Measurements from ENCODE around the gene VILL.
"Not testable (repeated sequence)": the region's sequence is repeated elsewhere in the genome, so short reads cannot be mapped to it uniquely, and the experiment has no call there.

Gene VILL

GRCh38 chr3:37963635-37964034 is 27.0 kb upstream of the VILL start:
- DNase-seq, result no peak
- no peak for ATAC-seq

- ATAC-seq (no peak), DNase-seq (no peak)
Measured at GRCh38 chr3:37964146-37964545, 26.4 kb upstream of the VILL start.

- ATAC-seq, result no peak
- DNase-seq, result no peak
Measured at GRCh38 chr3:37964716-37965115, 25.9 kb upstream of the VILL start.

- ATAC-seq (peak; percentile 81), DNase-seq (peak; percentile 72)
Measured at GRCh38 chr3:37967260-37967881, 23.2 kb upstream of the VILL start.

DNA sequence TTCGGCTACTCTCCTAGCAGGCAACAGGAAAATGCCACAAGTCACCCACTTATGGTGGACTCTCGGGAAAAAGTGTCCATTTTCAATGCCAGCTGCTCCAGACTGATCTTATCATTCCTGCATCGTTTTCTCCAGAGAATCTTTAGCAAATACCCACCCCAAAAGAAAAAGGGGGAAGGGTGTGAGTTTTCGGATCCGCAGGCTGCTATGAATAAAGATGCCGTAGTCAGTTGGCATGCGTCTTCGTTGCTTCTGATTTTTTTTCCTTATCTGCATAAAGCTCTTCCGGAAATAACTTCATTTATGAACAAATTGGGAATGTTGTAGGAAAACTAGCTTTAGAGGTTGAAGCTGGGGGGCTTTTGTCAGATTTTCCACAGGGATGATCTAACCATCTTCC is 22.4 kb upstream of the VILL start:
- DNase-seq (no peak), ATAC-seq (no peak)

DNA sequence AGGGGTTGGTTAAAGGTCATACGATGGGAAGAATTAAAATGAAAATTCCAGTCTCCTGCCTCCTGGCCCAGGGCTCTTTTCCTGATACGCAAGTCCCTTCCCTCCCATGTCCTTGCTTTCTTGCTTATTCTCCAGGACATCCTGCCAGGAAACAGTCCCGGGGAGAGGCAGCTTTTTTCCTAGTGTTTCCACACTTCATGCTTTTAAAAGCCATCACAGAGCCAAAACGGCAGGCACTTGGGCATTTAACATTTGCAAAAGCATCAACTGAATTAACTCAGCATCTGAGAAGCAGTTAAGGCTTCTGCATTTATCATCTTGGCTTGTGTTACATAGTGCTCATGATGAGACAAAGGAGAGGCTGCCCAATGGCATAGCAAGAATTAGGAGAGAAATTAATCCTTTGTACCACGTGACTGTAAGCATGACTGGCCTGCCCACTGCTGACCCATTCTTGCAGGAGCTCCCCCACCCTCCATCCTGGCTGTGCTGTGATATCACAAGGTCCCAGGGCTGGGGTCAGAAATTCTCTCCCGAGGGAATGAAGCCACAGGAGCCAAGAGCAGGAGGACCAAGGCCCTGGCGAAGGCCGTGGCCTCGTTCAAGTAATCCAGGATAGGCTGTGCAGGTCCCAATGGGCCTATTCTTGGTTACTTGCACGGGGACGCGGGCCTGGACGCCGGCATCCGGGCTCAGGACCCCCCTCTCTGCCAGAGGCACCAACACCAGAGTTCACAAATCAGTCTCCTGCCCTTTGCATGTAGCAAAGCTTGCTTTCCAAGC is 21.6 kb upstream of the VILL start:
- DNase-seq, result no peak
- no peak for ATAC-seq

- no peak for ATAC-seq
- no peak for DNase-seq
Measured at GRCh38 chr3:37969596-37970100, 20.9 kb upstream of the VILL start.

- DNase-seq (no peak), ATAC-seq (no peak)
Measured at GRCh38 chr3:37970802-37971201, 19.8 kb upstream of the VILL start.

- DNase-seq (no peak), ATAC-seq (no peak)
Measured at GRCh38 chr3:37971467-37971866, 19.1 kb upstream of the VILL start.

DNA sequence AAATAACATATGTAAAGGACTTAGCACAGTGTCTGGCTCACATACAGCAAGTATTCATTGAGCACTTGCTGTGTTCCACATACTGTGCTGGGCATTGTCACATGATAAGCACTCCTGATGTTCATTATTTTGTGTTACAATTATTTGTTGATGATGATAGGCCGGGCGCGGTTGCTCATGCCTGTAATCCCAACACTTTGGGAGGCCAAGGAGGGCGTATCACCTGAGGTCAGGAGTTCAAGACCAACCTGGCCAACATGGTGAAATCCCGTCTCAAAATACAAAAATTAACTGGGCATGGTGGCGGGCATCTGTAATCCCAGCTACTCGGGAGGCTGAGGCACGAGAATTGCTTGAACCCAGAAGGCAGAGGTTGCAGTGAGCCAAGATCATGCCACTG is 18.5 kb upstream of the VILL start:
- not testable (repeated sequence) for ATAC-seq, DNase-seq

- ATAC-seq (no peak), DNase-seq (no peak)
Measured at GRCh38 chr3:37973246-37974054, 17.1 kb upstream of the VILL start.

DNA sequence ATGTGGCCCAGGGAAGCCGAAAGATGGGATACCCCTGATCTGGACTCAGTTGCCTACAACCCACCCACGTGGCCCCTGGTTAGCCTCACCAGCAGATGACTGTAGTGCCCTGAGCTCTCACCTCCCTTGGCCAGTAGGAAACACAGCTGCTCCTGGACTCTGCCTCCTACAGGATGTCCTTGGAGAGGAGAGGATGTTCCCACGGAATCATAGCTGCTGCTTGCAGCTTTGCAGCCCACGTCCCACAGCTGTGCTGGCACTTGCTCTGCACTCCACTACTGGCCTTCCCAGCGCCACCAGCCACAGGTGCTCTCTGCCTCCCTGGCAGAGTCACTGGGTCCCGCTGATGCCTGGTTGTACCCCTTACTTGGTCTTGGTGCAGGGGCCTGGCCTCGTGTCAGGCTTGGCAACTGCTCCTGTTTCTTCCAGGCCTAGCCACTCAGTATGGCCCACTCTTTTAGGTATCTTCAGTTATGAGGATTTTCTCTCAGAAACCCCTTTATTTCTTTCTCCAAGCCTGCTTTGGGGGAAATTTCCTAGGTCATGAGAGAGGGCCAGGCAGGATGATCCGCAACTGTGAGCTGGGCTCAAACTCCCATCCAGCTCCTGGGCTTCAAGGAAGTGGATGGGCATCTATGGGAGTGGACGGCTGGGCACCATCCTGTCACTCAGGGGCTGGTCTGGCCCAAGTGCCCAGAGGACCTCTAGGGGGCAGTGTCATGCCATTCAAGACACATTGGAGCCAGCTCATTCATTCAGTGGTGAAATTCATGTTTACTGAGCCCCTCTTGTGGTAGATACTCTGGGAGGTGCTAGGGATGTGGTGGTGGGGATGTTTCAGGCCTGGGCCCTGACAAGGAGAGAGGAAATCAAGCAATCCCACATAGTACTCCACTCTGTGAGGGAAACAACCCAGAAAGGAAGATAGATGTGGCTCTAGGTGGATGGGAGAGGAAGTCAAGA is 16.2 kb upstream of the VILL start:
- ATAC-seq (peak; percentile 89), DNase-seq (peak; percentile 76)

DNA sequence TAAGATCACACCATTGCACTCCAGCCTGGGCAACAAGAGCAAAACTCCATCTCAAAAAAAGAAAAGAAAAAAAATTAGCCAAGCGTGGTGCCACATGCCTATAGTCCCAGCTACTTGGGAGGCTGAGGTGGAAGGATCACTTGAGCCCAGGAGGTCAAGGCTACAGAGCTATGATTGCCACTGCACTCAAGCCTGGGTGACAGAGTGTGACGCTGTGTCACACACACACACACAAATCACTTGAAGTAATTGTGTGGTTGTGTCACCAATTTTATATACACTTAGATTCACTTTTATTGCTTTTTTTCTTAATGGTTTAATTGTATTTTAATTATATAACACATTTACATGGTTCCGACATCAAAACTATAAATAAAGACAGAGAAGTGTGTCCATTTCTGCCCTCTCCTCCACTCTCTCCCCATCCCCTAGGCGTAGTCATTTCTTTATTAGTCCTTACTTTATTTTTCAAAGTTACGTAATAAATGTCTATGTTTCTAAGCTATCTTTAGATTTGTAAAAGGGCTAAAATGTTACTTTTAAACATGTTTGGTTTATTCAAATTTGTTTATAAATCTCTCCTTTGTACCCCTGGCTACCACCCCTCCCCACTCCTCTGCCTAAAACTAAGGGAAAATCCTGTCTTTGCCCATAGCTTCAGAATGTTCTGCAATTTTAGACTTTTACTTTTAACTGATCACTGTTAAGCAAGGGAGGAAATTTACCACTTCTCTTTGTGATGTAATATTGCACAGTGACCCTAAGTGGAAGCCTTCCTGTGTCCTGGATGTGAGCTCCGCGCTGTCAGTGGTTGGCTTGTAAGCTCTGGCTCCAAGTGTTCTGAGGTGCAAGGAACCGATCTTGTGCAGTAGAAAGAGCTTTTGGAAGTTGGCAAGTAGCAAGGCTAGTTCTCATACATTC is 10.8 kb upstream of the VILL start:
- ATAC-seq, result no peak
- no peak for DNase-seq

- DNase-seq (no peak), ATAC-seq (no peak)
Measured at GRCh38 chr3:37980462-37981347, 9.9 kb upstream of the VILL start.

- DNase-seq (no peak), ATAC-seq (no peak)
Measured at GRCh38 chr3:37981348-37981664, 9.3 kb upstream of the VILL start.

GRCh38 chr3:37982331-37982730 is 8.3 kb upstream of the VILL start:
- ATAC-seq (no peak), DNase-seq (no peak)

GRCh38 chr3:37984051-37984450 is 6.5 kb upstream of the VILL start:
- ATAC-seq, result no peak
- DNase-seq, result no peak

DNA sequence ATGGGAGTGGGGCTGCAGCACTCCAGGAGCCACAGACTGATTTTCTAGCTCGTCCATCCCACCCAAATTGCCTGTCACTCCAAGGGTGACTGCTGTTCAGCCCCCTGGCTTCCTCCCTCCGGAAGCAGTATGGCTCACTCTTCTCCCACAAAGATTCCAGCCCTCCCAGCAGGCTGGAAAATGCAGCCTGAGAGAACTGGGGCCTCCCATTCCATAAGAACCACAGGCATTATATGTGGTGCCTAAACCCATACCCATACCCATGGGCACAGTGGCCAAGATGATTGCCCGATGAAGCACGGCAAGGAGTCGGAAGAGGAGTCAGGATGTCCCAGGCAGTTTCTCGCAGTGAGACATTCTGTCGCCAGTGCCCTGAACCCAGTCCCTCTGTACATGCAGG is 6.0 kb upstream of the VILL start:
- DNase-seq, result no peak
- ATAC-seq, result no peak

GRCh38 chr3:37985637-37986320 is 4.8 kb upstream of the VILL start:
- ATAC-seq, result no peak
- no peak for DNase-seq

Data from stimulated activated naive CD8-positive, alpha-beta T cell treated with anti-CD3 and anti-CD28 coated beads, Interleukin-15, Interleukin-2, amounts not matched to agents 100 U/mL and 50 U/mL, for 24 hours (primary cell).